ENCODE data around the gene MXRA8. TPM values are rescaled to one million over a fixed set of nuclear protein-coding genes. Genes with fewer than 3 reads are reported as not detected.

MXRA8 gene
- total and polyA plus RNA-seq, 2 donors (not counting 3 experiments of a cell fraction or from before 2014, with no cell fraction given), result 0.82 to 1.9 TPM

- H2AFZ ChIP-seq (ENCODE audit: low read depth, low read length), result no peak overlapping the region
- H3K36me3 ChIP-seq (ENCODE audit: control insufficient read depth in 2 of 2, extremely low read depth in 1 of 2, insufficient read depth in 2 of 2, low read length in 2 of 2), result peaks cover 0 to 18% of the 10 kb centered on the region in 2 experiments
- peaks cover 13% of the 10 kb centered on the region for H3K4me1 ChIP-seq (ENCODE audit: control insufficient read depth, extremely low read depth, insufficient read depth, low read length)
- no peaks in the 10 kb centered on the region for H3K9me1 ChIP-seq (replicated peaks; ENCODE audit: control insufficient read depth, extremely low read depth, insufficient read depth, low read length)
- no peak overlapping the region for H3K4me2 ChIP-seq (ENCODE audit: insufficient read depth, low read length)
- POLR2A ChIA-PET, result no interaction called here
- no peak for DNase-seq (ENCODE audit: low read depth, low spot score)
- intact Hi-C loops (cut with micrococcal nuclease), result no loop called here
- peak overlapping the region in 1 of 3 experiments; percentile 1 for H3K4me3 ChIP-seq (replicated peaks in 1 of 3; ENCODE audit: insufficient read depth in 1 of 3, low read depth in 1 of 3, low read length in 3 of 3)
- dilution Hi-C loops (cut with MboI; ENCODE audit: extremely low pct_ligation_motif_present, low sequenced_read_pairs), result no loop called here
- peaks cover 38% of the 10 kb centered on the region for H3K79me2 ChIP-seq (ENCODE audit: control insufficient read depth, insufficient read depth, low read length)
- CTCF ChIA-PET, result no interaction called here
- no peaks in the 10 kb centered on the region for H4K20me1 ChIP-seq (replicated peaks; ENCODE audit: control insufficient read depth, extremely low read depth, insufficient read depth, low read length)
- H3K27me3 ChIP-seq (ENCODE audit: control insufficient read depth in 2 of 2, insufficient read depth in 2 of 2, low read length in 2 of 2), result no peaks in the 10 kb centered on the region
- no peaks in the 10 kb centered on the region for H3K9me3 ChIP-seq (replicated peaks; ENCODE audit: control insufficient read depth, insufficient read depth, low read length)
- FAIRE-seq, result no peak
- TF ChIP-seq GATA2 (IDR thresholded peaks at IDR 0.05; ENCODE audit: insufficient read depth, insufficient read length, low read depth, low read length) (no peak), JUN (IDR thresholded peaks at IDR 0.05; ENCODE audit: borderline replicate concordance, insufficient read depth, insufficient read length, low read depth) (no peak), MAX (IDR thresholded peaks at IDR 0.05; ENCODE audit: insufficient read depth, insufficient read length) (no peak), POLR2AphosphoS5 (IDR thresholded peaks at IDR 0.05; ENCODE audit: insufficient read depth, low read depth, low read length) (no peak), FOS (IDR thresholded peaks at IDR 0.05; ENCODE audit: borderline replicate concordance, insufficient read depth, low read length) (no peak), EZH2 (IDR thresholded peaks at IDR 0.05; ENCODE audit: borderline replicate concordance, low read depth, low read length, severe bottlenecking) (no peak), POLR2A (IDR thresholded peaks at IDR 0.05; ENCODE audit: low read depth, low read length) (no peak), CTCF (IDR thresholded peaks at IDR 0.05; ENCODE audit: extremely low read depth in 1 of 2, insufficient read depth in 1 of 2, low read depth in 1 of 2, low read length in 2 of 2) (no peak), MYC (IDR thresholded peaks at IDR 0.05; ENCODE audit: low read depth, low read length) (no peak)
- no peak overlapping the region for H3K9ac ChIP-seq (replicated peaks; ENCODE audit: extremely low read depth, insufficient read depth, low read length)
- H3K27ac ChIP-seq (ENCODE audit: insufficient read depth, low read depth, low read length), result no peak overlapping the region
- no TSS peak for BruUV-seq (replicated peaks)
Measured at GRCh38 chr1:1326075-1326605, 32.2 kb downstream of the MXRA8 start.

All from endothelial cell of umbilical vein (primary cell).